Astrocyte of the spinal cord (primary cell): ENCODE measurements around the gene ARHGAP6.

Experiments
- DNase-seq: peaks from one replicate; pipeline ENCODE4 v3.0.0; 2011; ENCODE audit warnings: low read depth, low spot score
- H3K4me3 ChIP-seq: 2 replicates; pipeline ENCODE4 v1.5.1; 2011; ENCODE audit warnings: low read depth, mild to moderate bottlenecking, low read length, moderate library complexity
- in situ Hi-C: cut with HindIII; loops from 2 replicates; pipeline ENCODE4 v1.10.0; 2017; ENCODE audit warnings: low sequenced_read_pairs
- TF ChIP-seq, protein P1 (sequence below): IDR thresholded peaks from 2 replicates; pipeline ENCODE4 v1.5.1; 2012; ENCODE audit warnings: low read depth, mild to moderate bottlenecking, low read length, inconsistent platforms

The ARHGAP6 gene

DNA sequence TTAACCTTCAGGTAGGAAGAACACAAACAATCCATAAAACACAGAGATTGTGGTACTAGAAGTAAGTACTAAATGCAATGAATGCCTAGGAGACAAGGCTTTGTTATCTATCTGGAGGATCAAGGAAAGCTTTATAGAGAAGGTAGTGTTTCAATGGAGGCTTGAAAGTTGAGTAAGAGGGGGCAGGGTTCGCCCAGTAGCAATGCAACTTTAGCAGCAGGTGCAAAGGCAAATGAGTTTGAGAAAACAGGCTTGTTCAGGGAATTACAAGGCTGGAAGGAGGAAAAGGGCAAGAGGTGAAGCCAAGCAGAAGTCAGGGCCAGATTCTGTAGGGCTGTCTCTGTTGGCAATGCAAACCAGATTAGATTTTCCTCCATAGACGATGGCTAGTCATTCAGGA is 408.0 kb downstream of the ARHGAP6 start:
- TF ChIP-seq, protein P1, sequence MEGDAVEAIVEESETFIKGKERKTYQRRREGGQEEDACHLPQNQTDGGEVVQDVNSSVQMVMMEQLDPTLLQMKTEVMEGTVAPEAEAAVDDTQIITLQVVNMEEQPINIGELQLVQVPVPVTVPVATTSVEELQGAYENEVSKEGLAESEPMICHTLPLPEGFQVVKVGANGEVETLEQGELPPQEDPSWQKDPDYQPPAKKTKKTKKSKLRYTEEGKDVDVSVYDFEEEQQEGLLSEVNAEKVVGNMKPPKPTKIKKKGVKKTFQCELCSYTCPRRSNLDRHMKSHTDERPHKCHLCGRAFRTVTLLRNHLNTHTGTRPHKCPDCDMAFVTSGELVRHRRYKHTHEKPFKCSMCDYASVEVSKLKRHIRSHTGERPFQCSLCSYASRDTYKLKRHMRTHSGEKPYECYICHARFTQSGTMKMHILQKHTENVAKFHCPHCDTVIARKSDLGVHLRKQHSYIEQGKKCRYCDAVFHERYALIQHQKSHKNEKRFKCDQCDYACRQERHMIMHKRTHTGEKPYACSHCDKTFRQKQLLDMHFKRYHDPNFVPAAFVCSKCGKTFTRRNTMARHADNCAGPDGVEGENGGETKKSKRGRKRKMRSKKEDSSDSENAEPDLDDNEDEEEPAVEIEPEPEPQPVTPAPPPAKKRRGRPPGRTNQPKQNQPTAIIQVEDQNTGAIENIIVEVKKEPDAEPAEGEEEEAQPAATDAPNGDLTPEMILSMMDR: no peak
- no peak for DNase-seq
- no peak overlapping the region for H3K4me3 ChIP-seq
- in situ Hi-C loops: no loop called here

DNA sequence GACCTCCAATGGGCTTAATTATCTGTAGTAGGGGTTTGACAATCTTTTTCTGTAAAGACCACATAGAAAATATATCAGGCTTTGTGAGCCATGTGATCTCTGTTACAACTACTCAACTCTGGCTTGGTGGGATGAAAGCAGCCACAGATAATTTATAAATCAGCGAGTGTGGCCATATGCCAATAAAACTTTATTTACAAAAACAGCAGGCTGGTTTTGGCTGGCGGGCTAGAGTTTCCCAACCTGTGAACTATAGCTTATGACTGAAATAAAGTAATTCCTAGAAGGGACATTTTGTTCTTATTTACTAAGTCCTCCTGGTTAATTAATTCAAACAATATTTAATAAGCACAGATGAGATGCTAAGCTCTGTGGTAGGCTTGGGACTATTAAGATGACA is 408.4 kb downstream of the ARHGAP6 start:
- in situ Hi-C loops: no loop called here
- H3K4me3 ChIP-seq: no peak overlapping the region
- DNase-seq: no peak
- TF ChIP-seq, protein P1: no peak

DNA sequence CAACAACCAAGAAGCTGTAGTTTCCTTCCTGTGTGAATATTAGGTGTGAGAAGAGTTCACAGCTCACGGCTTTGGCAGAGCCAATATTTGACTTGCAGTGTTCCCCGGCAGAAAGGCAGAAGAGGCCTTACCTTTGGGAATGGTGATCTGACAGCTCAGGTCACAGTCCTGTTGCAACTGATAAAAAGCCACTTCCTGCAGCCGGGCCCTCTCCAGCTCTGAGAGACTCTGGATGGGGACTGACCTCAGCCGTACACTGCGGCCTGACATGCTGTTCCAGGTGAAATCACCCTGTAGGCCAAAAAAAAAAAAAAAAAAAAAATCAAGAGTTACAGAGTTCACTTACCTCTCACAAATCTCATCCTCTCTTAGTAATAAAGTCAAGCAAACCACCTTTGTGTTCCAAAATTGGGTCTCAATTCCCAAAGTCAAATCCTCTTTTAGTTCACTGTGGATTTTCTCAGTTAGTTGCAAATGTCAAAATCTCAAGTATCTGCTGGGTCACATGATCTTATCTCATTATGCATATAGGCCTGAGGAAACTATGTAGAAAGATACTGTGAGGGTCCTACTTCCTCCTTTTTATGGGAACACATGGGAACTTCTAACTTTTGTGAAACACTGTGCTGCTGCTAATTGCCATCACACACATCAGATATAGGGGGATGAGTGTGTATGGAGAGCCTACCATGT is 411.2 kb downstream of the ARHGAP6 start:
- TF ChIP-seq, protein P1: no peak
- in situ Hi-C loops: no loop called here
- DNase-seq: no peak
- no peak overlapping the region for H3K4me3 ChIP-seq

DNA sequence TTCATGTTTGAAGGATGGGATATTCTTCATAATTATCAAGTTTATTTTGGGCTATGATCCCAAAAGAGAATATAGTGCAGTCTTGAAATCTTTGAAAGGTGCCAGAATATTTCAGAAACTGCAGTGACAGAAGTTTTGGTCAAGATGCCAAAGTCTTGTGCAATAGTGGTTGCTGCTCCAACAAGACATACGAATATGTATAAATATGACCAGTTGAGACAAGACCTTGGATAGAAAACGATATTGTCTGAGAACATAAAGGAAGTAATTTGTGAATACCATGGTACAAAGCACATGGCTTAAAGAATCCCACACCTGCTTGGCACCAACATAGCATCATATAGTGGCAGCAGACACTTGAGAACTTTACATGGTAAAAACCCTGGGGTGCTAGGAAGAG is 421.1 kb downstream of the ARHGAP6 start:
- TF ChIP-seq, protein P1: no peak
- no peak overlapping the region for H3K4me3 ChIP-seq
- DNase-seq: no peak
- in situ Hi-C loops: no loop called here

DNA sequence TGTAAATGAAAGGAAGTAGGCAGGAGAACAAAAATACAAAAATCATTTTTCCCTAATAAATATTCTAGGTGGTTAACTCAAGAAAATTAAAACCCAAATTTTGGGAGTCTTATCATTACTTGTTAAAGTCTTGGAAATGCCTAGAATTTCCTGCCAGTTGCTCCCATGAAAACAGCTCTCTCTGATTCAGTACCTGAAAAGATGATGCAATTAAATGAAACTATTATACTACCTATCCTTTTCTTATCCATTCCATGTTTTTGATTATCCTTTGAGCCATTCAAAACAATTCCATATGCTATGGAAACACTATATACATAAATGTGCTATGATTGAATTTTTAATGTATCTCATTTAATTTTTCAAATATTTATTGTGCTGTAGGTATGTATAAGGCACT is 423.0 kb downstream of the ARHGAP6 start:
- in situ Hi-C loops: no loop called here
- TF ChIP-seq, protein P1: no peak
- H3K4me3 ChIP-seq: no peak overlapping the region

DNA sequence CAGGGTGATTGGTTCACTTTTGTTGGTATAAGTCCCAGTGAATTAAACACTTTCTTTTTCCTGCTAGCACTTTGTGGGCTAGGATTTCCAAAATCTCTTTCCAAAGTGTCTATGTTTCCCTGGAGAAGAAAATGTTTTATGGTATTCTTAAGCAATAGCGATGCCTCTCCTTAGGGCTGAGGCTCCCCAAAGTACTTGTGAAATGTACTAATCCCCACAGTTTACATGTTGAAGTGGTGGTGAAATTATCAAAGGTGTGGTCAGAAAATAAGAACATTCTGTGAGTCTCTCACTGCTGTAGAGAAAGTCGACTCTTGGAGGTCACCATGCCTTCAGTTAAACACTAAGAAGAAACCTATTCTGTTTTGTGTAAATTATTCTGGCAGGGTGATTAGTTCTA is 424.0 kb downstream of the ARHGAP6 start:
- in situ Hi-C loops: no loop called here
- no peak overlapping the region for H3K4me3 ChIP-seq
- no peak for DNase-seq
- TF ChIP-seq, protein P1: no peak

More for the DNA sequence above, 423.0 kb downstream of the ARHGAP6 start:
- DNase-seq: no peak
